Stimulated activated CD4-positive, alpha-beta T cell treated with anti-CD3 and anti-CD28 coated beads, Interleukin-4, amount 100 ng/mL, for 48 hours (primary cell): ENCODE results near the gene SLC17A8.
"Not testable (repeated sequence)": the region's sequence is repeated elsewhere in the genome, so short reads cannot be mapped to it uniquely, and the experiment has no call there.

Experiments
- DNase-seq, 2 donors: peaks; one replicate each; pipeline ENCODE4 v3.0.0-alpha.2; 2020; ENCODE audit warnings: low read depth in 2 of 2

The SLC17A8 gene

GRCh38 chr12:100356644-100357223 is at the start of gene SLC17A8:
Gene SLC17A8, plus strand, starts transcription at chr12:100357074. Its CDS starts 318 bp downstream, at chr12:100357392.
- no peak for DNase-seq

- not testable (repeated sequence) for DNase-seq
These were observed 48.7 kb upstream of the SLC17A8 start for GRCh38 chr12:100308138-100308537.

GRCh38 chr12:100311317-100311716 is 45.6 kb upstream of the SLC17A8 start:
- DNase-seq, result no peak

GRCh38 chr12:100317371-100317770 is 39.5 kb upstream of the SLC17A8 start:
- no peak for DNase-seq

GRCh38 chr12:100324498-100324897 is 32.4 kb upstream of the SLC17A8 start:
- no peak for DNase-seq

DNA sequence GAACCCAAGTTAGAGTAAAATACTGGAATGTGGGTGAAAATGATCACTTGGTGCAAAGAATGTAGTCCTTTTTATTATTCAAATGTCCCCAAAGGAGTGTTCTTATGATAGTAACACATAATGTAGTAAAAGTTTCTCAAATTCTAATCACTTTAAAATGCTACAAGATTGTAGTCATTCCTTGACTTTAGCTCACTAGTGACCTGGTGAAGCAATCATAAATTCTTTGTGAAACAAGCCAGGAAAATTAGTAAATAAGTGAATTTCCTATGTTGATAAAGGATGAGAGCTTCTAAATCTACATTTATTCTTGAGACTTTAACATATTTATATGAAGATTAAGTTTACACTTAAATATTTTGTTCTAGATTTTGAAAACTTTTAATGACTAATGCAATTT is 30.7 kb upstream of the SLC17A8 start:
- no peak for DNase-seq

- no peak for DNase-seq
These were observed 27.1 kb upstream of the SLC17A8 start for GRCh38 chr12:100329800-100330199.

GRCh38 chr12:100331871-100332270 is 25.0 kb upstream of the SLC17A8 start:
- no peak for DNase-seq

DNA sequence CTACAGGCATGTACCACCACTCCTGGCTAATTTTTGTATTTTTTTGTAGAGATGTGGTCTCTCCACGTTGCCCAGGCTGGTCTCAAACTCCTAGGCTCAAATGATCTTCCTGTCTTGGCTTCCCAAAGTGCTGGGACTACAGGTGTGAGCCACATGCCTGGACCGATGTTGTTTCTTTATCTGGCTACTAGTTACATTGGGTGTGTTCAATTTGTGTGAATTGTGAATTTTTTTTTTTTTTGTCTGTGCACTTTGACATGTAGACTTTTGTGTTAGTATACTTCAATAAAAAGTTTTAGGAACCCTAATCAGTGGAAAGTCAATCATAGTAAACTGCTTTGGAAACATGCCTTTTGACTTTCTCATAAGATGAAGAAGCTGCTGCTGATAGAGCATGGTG is 24.0 kb upstream of the SLC17A8 start:
- no peak for DNase-seq

GRCh38 chr12:100337299-100337698 is 19.6 kb upstream of the SLC17A8 start:
- no peak for DNase-seq

DNA sequence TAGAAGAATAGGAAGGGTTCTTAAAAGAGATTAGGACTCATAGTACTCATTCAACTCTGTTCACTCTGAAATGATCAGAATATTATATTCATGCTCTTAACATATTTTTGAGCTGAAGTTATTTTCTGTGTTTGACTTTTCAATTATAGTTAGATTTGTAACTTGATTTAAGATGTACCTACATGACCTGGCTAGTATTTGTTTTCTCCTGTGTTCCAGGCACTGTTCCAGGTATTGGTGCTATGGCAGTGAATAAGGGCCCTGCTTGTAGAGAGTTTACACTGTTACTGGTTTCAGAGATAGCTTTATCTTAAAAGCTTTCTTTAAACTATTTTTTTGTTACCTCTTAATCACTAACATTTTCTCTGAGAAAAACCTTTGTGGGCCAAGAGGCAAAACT is 19.1 kb upstream of the SLC17A8 start:
- DNase-seq, result no peak

DNA sequence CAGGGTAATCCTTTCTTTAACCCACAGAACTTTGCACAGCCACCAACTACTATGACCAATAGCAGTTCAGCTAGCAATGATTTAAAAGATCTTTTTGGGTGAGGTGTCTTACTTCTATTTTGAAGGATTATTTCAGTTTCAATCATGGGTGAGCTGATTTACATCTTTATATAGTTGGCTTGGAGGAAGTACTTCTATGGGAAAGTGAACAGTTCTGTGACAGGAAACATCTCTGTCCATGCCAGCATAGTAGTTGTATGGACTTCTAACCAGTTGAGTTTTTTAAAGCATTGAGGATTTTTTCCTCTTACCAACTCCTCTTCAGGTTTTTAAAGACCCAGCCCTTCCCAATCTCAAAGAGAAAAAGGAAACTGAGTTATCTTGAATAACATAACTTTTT is 17.8 kb upstream of the SLC17A8 start:
- DNase-seq, result no peak

DNA sequence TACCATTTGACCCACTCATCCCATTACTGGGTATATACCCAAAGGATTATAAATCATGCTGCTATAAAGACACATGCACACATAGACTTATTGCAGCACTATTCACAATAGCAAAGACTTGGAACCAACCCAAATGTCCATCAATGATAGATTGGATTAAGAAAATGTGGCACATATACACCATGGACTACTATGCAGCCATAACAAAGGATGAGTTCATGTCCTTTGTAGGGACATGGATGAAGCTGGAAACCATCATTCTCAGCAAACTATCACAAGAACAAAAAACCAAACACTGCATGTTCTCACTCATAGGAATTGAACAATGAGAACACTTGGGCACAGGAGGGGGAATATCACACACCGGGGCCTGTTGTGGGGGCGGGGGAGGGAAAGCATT is 14.0 kb upstream of the SLC17A8 start:
- not testable (repeated sequence) for DNase-seq

- not testable (repeated sequence) for DNase-seq
These were observed 12.5 kb upstream of the SLC17A8 start for GRCh38 chr12:100344351-100344750.

- DNase-seq, result no peak
These were observed 11.7 kb upstream of the SLC17A8 start for GRCh38 chr12:100345020-100345767.

DNA sequence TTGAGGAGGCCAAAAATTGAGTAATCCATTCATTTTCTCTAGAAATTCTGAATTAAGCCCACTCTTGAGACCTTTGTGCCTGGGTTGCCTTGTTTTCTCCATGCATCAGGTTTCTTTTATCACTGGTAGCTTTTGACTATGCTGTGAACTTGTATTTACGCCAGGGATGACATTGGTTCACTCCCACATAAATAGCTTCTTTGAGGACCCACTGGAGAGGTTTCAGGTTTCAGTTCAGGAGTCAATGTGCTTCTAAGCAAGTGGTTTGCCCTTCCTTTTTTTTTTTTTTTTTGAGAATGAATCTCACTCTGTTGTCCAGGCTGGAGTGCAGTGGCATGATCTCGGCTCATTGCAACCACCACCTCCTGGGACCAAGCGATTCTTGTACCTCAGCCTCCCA is 10.2 kb upstream of the SLC17A8 start:
- no peak for DNase-seq

DNA sequence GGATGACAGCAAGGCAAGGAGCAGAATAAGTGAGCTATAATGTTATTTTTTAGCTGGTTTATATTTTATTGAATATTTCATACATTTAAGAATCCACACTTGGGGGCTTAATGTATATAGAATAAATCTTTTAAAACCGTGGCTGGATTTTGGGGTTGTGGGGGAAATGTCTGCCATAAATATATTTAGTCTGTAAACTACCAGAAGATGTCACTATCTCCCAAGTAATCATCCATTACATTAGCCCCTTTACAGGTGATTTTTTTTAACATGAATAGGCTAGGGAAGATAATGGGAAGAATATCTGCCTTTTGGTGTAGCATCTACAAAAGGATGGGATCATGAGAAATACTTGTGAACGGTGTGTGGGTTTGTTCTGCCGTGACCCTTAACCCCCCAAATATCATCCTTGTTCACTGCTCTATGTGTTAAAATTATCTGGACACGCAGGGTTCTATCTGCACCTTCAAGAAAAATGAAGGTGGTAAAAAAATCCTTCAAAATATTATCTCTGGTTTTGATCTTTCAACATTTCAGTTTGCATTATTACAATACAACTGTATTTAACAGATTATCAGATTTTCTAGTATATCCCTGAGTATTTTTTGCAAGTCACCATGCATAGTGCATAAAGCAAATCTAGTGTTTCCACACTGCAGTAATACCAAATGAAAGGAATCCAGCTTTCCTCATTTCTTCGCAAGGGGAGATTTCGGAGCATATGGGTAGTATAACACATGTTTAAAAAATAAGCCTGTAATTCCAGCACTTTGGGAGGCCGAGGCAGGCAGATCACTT is 8.0 kb upstream of the SLC17A8 start:
- DNase-seq, result no peak

DNA sequence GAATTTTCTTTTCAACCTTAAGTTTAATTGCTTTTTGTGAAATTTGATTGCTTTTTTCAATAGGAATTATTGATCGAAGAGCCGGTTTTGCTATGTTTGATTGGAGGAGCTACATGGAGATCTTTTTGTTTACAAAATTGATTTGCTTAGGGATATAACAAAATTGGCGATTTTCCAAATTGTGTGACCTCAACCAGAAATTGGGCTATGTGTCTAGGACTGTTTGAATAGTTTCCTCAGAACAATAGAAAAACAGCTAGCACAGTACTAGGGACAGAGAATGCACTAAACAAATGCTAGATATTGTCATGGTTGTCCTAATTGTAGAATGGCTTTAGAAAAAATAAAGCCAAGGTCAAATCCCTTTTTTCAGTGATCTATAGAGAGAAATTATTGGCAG is 2.4 kb downstream of the SLC17A8 start:
- no peak for DNase-seq

- no peak for DNase-seq
These were observed 2.9 kb downstream of the SLC17A8 start for GRCh38 chr12:100359822-100360221.

GRCh38 chr12:100360450-100360849 is 3.6 kb downstream of the SLC17A8 start:
- DNase-seq, result no peak

- no peak for DNase-seq
These were observed 7.5 kb downstream of the SLC17A8 start for GRCh38 chr12:100364324-100364723.

DNA sequence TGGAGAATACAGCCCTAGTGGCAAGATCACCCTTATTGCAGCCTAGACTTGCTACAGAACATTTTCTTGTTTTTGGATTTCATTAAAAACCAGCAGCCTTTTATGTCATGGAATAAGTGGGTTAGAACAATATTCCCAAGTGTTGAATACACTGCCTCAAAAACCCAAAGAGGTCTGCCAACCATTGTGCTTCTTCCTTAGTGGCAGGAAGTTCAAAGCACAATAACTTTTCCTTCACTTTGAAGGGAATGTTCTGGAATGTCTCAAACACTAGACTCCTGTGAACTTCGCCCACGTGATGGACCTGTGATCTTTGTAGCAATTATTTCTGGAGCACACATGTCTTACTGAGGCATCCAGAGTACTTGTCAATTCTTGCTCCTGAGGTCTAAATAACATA is 8.5 kb downstream of the SLC17A8 start:
- DNase-seq, result no peak

DNA sequence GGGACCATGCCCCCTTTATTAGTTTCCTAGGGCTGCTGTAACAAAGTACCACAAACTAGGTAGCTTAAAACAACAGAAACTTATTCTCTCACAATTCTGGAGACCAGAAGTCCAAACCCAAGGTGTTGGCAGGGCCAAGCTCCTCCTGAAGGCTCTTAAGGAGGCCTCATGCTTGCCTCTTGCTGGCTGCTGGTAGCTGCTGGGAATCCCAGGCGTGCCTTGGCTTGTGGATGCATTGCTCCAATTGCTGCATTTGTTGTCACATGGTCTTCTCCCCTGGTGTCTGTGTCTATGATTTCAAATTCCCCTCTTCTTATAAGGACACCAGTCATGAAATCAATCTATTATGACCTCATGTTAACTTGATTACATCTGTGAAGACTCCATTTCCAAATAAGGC is 11.2 kb downstream of the SLC17A8 start:
- no peak for DNase-seq
